C4-2B (cell line): Measurements from ENCODE around the gene HGFAC.

Experiments
- H3K27ac ChIP-seq: fragments of 450-650 bp; 2 replicates; pipeline ENCODE4 v1.5.1; 2017
- ZFX ChIP-seq: fragments of 450-650 bp; IDR thresholded peaks from 2 replicates; pipeline ENCODE4 v1.6.1; 2017
- TF ChIP-seq, protein P1 (sequence below): fragments of 450-650 bp; conservative IDR thresholded peaks from 2 replicates; pipeline ENCODE4 v1.5.1; 2017; ENCODE audit warnings: mild to moderate bottlenecking

HGFAC gene

DNA sequence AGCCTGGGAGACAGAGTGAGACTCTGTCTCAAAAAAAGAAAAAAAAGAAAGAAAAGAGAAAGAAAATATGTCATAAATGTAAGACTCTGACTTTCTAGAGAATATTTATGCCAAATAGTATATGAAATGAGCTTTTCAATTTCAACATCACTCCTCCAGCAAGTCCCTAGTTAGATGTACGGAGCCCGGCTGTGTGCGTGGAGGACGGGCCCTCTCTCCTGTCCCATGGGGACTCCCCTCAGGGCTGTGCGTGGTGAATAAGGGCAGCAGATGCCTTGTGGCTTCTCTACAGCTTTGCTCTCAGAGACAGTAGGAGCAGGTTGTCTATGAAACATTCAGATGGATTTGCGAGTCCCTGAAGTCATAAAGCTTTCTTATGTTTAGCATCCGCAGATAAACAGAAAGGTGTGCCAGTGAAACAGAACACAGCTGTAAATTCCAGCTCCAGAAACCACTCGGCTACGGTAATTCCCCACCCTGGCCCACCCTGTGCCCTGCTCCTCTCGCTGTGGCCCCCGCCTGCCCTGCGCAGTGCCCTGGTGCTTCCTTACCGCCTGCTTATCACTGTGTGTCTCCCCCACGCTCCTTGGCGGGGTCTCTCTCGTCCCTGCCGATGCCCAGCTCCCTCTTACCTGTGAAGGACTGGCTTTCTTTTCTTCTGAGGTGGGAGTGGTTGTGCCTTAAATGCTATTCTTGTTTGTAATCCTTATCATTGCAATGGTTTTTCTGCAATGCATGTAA lies 13.9 kb upstream of the HGFAC start:
- no peak overlapping the region for H3K27ac ChIP-seq

GRCh38 chr4:3429651-3430050 lies 12.1 kb upstream of the HGFAC start:
- H3K27ac ChIP-seq = no peak overlapping the region
- TF ChIP-seq, protein P1, sequence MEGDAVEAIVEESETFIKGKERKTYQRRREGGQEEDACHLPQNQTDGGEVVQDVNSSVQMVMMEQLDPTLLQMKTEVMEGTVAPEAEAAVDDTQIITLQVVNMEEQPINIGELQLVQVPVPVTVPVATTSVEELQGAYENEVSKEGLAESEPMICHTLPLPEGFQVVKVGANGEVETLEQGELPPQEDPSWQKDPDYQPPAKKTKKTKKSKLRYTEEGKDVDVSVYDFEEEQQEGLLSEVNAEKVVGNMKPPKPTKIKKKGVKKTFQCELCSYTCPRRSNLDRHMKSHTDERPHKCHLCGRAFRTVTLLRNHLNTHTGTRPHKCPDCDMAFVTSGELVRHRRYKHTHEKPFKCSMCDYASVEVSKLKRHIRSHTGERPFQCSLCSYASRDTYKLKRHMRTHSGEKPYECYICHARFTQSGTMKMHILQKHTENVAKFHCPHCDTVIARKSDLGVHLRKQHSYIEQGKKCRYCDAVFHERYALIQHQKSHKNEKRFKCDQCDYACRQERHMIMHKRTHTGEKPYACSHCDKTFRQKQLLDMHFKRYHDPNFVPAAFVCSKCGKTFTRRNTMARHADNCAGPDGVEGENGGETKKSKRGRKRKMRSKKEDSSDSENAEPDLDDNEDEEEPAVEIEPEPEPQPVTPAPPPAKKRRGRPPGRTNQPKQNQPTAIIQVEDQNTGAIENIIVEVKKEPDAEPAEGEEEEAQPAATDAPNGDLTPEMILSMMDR = no peak
- TF ChIP-seq ZFX = no peak

More for the DNA sequence above, 13.9 kb upstream of the HGFAC start:
- TF ChIP-seq ZFX = no peak
- TF ChIP-seq, protein P1 = no peak

- TF ChIP-seq, protein P1 = no peak
- no peak for TF ChIP-seq ZFX
- no peak overlapping the region for H3K27ac ChIP-seq
These were observed 11.2 kb upstream of the HGFAC start for GRCh38 chr4:3430524-3430923.

GRCh38 chr4:3431446-3431993 lies 10.2 kb upstream of the HGFAC start:
- TF ChIP-seq, protein P1 = no peak
- TF ChIP-seq ZFX = no peak
- no peak overlapping the region for H3K27ac ChIP-seq

GRCh38 chr4:3432381-3432790 lies 9.4 kb upstream of the HGFAC start:
- TF ChIP-seq, protein P1 = no peak
- TF ChIP-seq ZFX = no peak
- no peak overlapping the region for H3K27ac ChIP-seq

- no peak for TF ChIP-seq ZFX
- TF ChIP-seq, protein P1 = no peak
- H3K27ac ChIP-seq = no peak overlapping the region
These were observed 8.5 kb upstream of the HGFAC start for GRCh38 chr4:3433138-3433869.
